ENCODE results near the gene HYCC1. TPM values are rescaled to one million over a fixed set of nuclear protein-coding genes. Genes with fewer than 3 reads are reported as not detected.

Gene HYCC1
- total RNA-seq, 1 donor from 2014 or later = 19.7 TPM

DNA sequence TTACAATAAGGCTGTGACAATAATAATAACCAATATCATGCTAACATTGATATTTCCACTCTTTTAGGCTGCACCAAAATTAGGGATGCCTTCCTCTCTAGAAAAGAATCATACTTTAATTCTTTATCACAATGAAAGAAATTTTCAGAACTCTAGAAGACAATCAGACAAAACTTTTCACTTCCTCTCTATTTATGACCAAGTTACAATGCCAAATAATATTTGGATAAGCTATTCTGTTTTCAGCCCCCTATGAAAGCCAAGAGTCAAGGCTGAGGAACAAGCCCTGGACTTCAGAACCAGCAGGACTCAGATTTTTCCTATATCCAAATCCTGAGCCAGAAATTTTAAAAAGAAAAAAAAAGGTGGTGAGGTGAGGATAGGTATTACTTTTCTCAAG is 4.6 kb downstream of the HYCC1 start:
- DNase-seq (ENCODE audit: low read depth) = no peak
- Histone ChIP-seq H3K27me3 (ENCODE audit: control insufficient read depth, insufficient read depth, low read length) (no peaks in the 10 kb centered on the region), H3K4me3 (ENCODE audit: low read depth, low read length) (no peak overlapping the region), H3K36me3 (ENCODE audit: control insufficient read depth, insufficient read depth, low read length) (no peaks in the 10 kb centered on the region)
- TF ChIP-seq CTCF (IDR thresholded peaks at IDR 0.05; ENCODE audit: insufficient read depth, low read length, severe bottlenecking) = no peak
- FAIRE-seq = no peak

GRCh38 chr7:23004247-23004520 is 9.7 kb downstream of the HYCC1 start:
- no peak for TF ChIP-seq CTCF (IDR thresholded peaks at IDR 0.05; ENCODE audit: insufficient read depth, low read length, severe bottlenecking)
- FAIRE-seq (no peak), DNase-seq (ENCODE audit: low read depth) (no peak)
- Histone ChIP-seq H3K4me3 (ENCODE audit: low read depth, low read length) (no peak overlapping the region), H3K36me3 (ENCODE audit: control insufficient read depth, insufficient read depth, low read length) (no peaks in the 10 kb centered on the region), H3K27me3 (ENCODE audit: control insufficient read depth, insufficient read depth, low read length) (no peaks in the 10 kb centered on the region)

GRCh38 chr7:23003505-23004246 is 10.3 kb downstream of the HYCC1 start:
- FAIRE-seq (no peak), DNase-seq (ENCODE audit: low read depth) (no peak)
- no peak for TF ChIP-seq CTCF (IDR thresholded peaks at IDR 0.05; ENCODE audit: insufficient read depth, low read length, severe bottlenecking)
- Histone ChIP-seq H3K27me3 (ENCODE audit: control insufficient read depth, insufficient read depth, low read length) (no peaks in the 10 kb centered on the region), H3K36me3 (ENCODE audit: control insufficient read depth, insufficient read depth, low read length) (no peaks in the 10 kb centered on the region), H3K4me3 (ENCODE audit: low read depth, low read length) (no peak overlapping the region)

GRCh38 chr7:23002698-23003097 is 11.2 kb downstream of the HYCC1 start:
- FAIRE-seq = no peak
- TF ChIP-seq CTCF (IDR thresholded peaks at IDR 0.05; ENCODE audit: insufficient read depth, low read length, severe bottlenecking) = no peak

DNA sequence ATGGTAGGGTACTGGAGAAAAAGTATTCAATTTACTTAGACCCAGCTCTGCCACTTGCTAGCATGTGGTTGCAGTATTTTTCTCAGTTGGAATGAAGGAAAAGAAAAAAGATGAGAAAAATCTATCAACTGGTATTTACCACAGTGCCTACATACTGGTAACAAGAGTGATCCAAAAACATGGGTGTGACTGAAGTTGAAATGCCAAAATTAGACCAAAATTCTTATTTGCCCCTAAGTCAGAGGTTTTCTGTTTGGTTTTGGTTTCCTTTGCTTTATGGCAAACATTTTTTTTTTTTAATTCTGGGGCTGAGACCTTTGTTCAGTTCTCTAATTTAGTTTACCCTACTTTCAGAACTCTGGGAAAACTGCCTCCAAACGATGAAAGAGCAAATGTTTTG is 12.3 kb downstream of the HYCC1 start:
- no peak for FAIRE-seq
- Histone ChIP-seq H3K4me3 (ENCODE audit: low read depth, low read length) (no peak overlapping the region), H3K36me3 (ENCODE audit: control insufficient read depth, insufficient read depth, low read length) (no peaks in the 10 kb centered on the region), H3K27me3 (ENCODE audit: control insufficient read depth, insufficient read depth, low read length) (no peaks in the 10 kb centered on the region)
- no peak for TF ChIP-seq CTCF (IDR thresholded peaks at IDR 0.05; ENCODE audit: insufficient read depth, low read length, severe bottlenecking)
- DNase-seq (ENCODE audit: low read depth) = no peak

More at GRCh38 chr7:23002698-23003097, 11.2 kb downstream of the HYCC1 start:
- DNase-seq (ENCODE audit: low read depth) = no peak
- H3K4me3 ChIP-seq (ENCODE audit: low read depth, low read length) = no peak overlapping the region
- H3K36me3 ChIP-seq (ENCODE audit: control insufficient read depth, insufficient read depth, low read length) = no peaks in the 10 kb centered on the region
- no peaks in the 10 kb centered on the region for H3K27me3 ChIP-seq (ENCODE audit: control insufficient read depth, insufficient read depth, low read length)
